ENCODE measurements around the gene DUSP10. TPM values are rescaled to one million over a fixed set of nuclear protein-coding genes. Genes with fewer than 3 reads are reported as not detected.
A peak's percentile ranks its signal among the peaks of the same experiment; 100 is the strongest.

Gene DUSP10
- total and polyA plus RNA-seq, 2 of the 13 experiments (the other 11 are each of a cell fraction or from before 2014, with no cell fraction given): 2.1 to 4.4 TPM

- TF ChIP-seq ZSCAN5A (CRISPR knock-in tag; IDR thresholded peaks at IDR 0.05; ENCODE audit: borderline replicate concordance): no peak
- no peak for TF ChIP-seq DDIT3 (CRISPR knock-in tag; IDR thresholded peaks at IDR 0.05)
- 0 out of 2 replicates have a peak, but pooled peaks have one; percentile 69 for TF ChIP-seq ZNF33A (CRISPR knock-in tag; IDR thresholded peaks at IDR 0.05; ENCODE audit: borderline replicate concordance)
- TF ChIP-seq STAT6 (CRISPR knock-in tag; IDR thresholded peaks at IDR 0.05; ENCODE audit: borderline replicate concordance): no peak
- no peak for TF ChIP-seq TSC22D2 (CRISPR knock-in tag; IDR thresholded peaks at IDR 0.05; ENCODE audit: borderline replicate concordance)
- TF ChIP-seq PLSCR1 (CRISPR knock-in tag; IDR thresholded peaks at IDR 0.05; ENCODE audit: borderline replicate concordance): no peak
- TF ChIP-seq UBTF (CRISPR knock-in tag; IDR thresholded peaks at IDR 0.05): no peak
- no peak; the same call in 1 of the 2 replicates for TF ChIP-seq BCL6 (CRISPR knock-in tag; IDR thresholded peaks at IDR 0.05)
- TF ChIP-seq TCF7L2 (IDR thresholded peaks at IDR 0.05; ENCODE audit: low read depth, low read length): no peak
- no peak for TF ChIP-seq E2F2 (CRISPR knock-in tag; IDR thresholded peaks at IDR 0.05; ENCODE audit: borderline replicate concordance)
- no peak; the same call in 1 of the 2 replicates for TF ChIP-seq ZNF281 (CRISPR knock-in tag; IDR thresholded peaks at IDR 0.05; ENCODE audit: borderline replicate concordance)
- no peak for TF ChIP-seq ZNF816 (CRISPR knock-in tag; IDR thresholded peaks at IDR 0.05; ENCODE audit: borderline replicate concordance)
- TF ChIP-seq MTF2 (CRISPR knock-in tag; IDR thresholded peaks at IDR 0.05; ENCODE audit: borderline replicate concordance): no peak
- no peak for TF ChIP-seq ZFYVE20 (CRISPR knock-in tag; IDR thresholded peaks at IDR 0.05; ENCODE audit: borderline replicate concordance, low read depth)
Observed at GRCh38 chr1:221741703-221742554, at the start of gene DUSP10 (continued).
